Activated T-cell treated with anti-CD3 and anti-CD28 coated beads, Interleukin-2, amount 50 U/mL, for 4 hours (primary cell): ENCODE measurements around the gene KRT72. TPM values are rescaled to one million over a fixed set of nuclear protein-coding genes. Genes with fewer than 3 reads are reported as not detected.
"Not testable (repeated sequence)": the region's sequence is repeated elsewhere in the genome, so short reads cannot be mapped to it uniquely, and the experiment has no call there.

Experiments used
- ATAC-seq, 2 donors: fragments of 200-7000 bp; cut with Tn5 transposase; one replicate each; pipeline ENCODE4 v1.10.0; 2021
- DNase-seq: peaks from one replicate; pipeline ENCODE4 v3.0.0-alpha.2; 2020
- H3K27me3 Mint-ChIP-seq: one replicate; pipeline ENCODE4 v1.8.0; 2021; ENCODE audit warnings: low read depth, mixed read lengths
- H3K36me3 Mint-ChIP-seq: one replicate; pipeline ENCODE4 v1.8.0; 2022; ENCODE audit warnings: mixed read lengths; ENCODE audit not compliant: insufficient read depth
- H3K4me1 Mint-ChIP-seq: one replicate; pipeline ENCODE4 v1.8.0; 2021; ENCODE audit warnings: low read depth, mixed read lengths
- H3K4me3 Mint-ChIP-seq: one replicate; pipeline ENCODE4 v1.8.0; 2021; ENCODE audit warnings: mild to moderate bottlenecking, moderate library complexity, mixed read lengths
- H3K9me3 Mint-ChIP-seq: one replicate; pipeline ENCODE4 v1.8.0; 2021; ENCODE audit warnings: mixed read lengths
- total RNA-seq, 3 donors: library from RNA; stranded (reverse); gene quantifications; one replicate each; pipeline ENCODE4 v1.2.1, GENCODE V29; 2021

KRT72 gene
- total RNA-seq, 3 donors from 2014 or later, result 0.11 to 0.38 (median 0.20) TPM

- Mint-ChIP-seq H3K4me1 (peaks cover 88% of the 10 kb centered on the region), H3K36me3 (no peaks in the 10 kb centered on the region), H3K27me3 (peaks cover 1% of the 10 kb centered on the region), H3K9me3 (no peaks in the 10 kb centered on the region), H3K4me3 (no peak overlapping the region)
- ATAC-seq (no peak), DNase-seq (no peak)
Observed at GRCh38 chr12:52606581-52607218, 5.4 kb upstream of the KRT72 start.

GRCh38 chr12:52606096-52606495, 4.8 kb upstream of the KRT72 start:
- H3K27me3 Mint-ChIP-seq, result peaks cover 3% of the 10 kb centered on the region
- H3K36me3 Mint-ChIP-seq, result no peaks in the 10 kb centered on the region
- no peak overlapping the region for H3K4me3 Mint-ChIP-seq
- H3K4me1 Mint-ChIP-seq, result peaks cover 83% of the 10 kb centered on the region
- no peaks in the 10 kb centered on the region for H3K9me3 Mint-ChIP-seq
- ATAC-seq, result no peak
- no peak for DNase-seq

GRCh38 chr12:52605542-52605941, 4.3 kb upstream of the KRT72 start:
- no peak for DNase-seq
- no peaks in the 10 kb centered on the region for H3K9me3 Mint-ChIP-seq
- peaks cover 79% of the 10 kb centered on the region for H3K4me1 Mint-ChIP-seq
- no peaks in the 10 kb centered on the region for H3K36me3 Mint-ChIP-seq
- no peak overlapping the region for H3K4me3 Mint-ChIP-seq
- ATAC-seq, result no peak
- H3K27me3 Mint-ChIP-seq, result peaks cover 3% of the 10 kb centered on the region

GRCh38 chr12:52604859-52605258, 3.6 kb upstream of the KRT72 start:
- no peak overlapping the region for H3K4me3 Mint-ChIP-seq
- DNase-seq (no peak), ATAC-seq (peak in 1 of 2 donors; percentile 30)
- H3K4me1 Mint-ChIP-seq, result peaks cover 73% of the 10 kb centered on the region
- H3K27me3 Mint-ChIP-seq, result peaks cover 9% of the 10 kb centered on the region
- H3K9me3 Mint-ChIP-seq, result no peaks in the 10 kb centered on the region
- H3K36me3 Mint-ChIP-seq, result no peaks in the 10 kb centered on the region

GRCh38 chr12:52603314-52603713, 2.1 kb upstream of the KRT72 start:
- no peak for DNase-seq
- H3K36me3 Mint-ChIP-seq, result no peaks in the 10 kb centered on the region
- H3K27me3 Mint-ChIP-seq, result peaks cover 10% of the 10 kb centered on the region
- peaks cover 59% of the 10 kb centered on the region for H3K4me1 Mint-ChIP-seq
- peak; percentile 77 to 78 for ATAC-seq
- H3K4me3 Mint-ChIP-seq, result no peak overlapping the region
- H3K9me3 Mint-ChIP-seq, result no peaks in the 10 kb centered on the region

- no peak for ATAC-seq
- Mint-ChIP-seq H3K4me3 (no peak overlapping the region), H3K27me3 (peaks cover 10% of the 10 kb centered on the region), H3K36me3 (no peaks in the 10 kb centered on the region), H3K9me3 (no peaks in the 10 kb centered on the region), H3K4me1 (peaks cover 51% of the 10 kb centered on the region)
- no peak for DNase-seq
Observed at GRCh38 chr12:52602552-52602951, 1.3 kb upstream of the KRT72 start.

- H3K27me3 Mint-ChIP-seq, result peaks cover 10% of the 10 kb centered on the region
- H3K9me3 Mint-ChIP-seq, result no peaks in the 10 kb centered on the region
- no peak for ATAC-seq
- no peak for DNase-seq
- H3K4me3 Mint-ChIP-seq, result no peak overlapping the region
- no peaks in the 10 kb centered on the region for H3K36me3 Mint-ChIP-seq
- H3K4me1 Mint-ChIP-seq, result peaks cover 43% of the 10 kb centered on the region
Observed at GRCh38 chr12:52601671-52602070, 408 bp upstream of the KRT72 start.

- no peaks in the 10 kb centered on the region for H3K9me3 Mint-ChIP-seq
- peaks cover 10% of the 10 kb centered on the region for H3K27me3 Mint-ChIP-seq
- H3K36me3 Mint-ChIP-seq, result no peaks in the 10 kb centered on the region
- peaks cover 35% of the 10 kb centered on the region for H3K4me1 Mint-ChIP-seq
- H3K4me3 Mint-ChIP-seq, result no peak overlapping the region
- no peak for ATAC-seq
- no peak for DNase-seq
Observed at GRCh38 chr12:52600475-52600874, 788 bp downstream of the KRT72 start.

- Mint-ChIP-seq H3K27me3 (peaks cover 10% of the 10 kb centered on the region), H3K9me3 (no peaks in the 10 kb centered on the region), H3K36me3 (no peaks in the 10 kb centered on the region), H3K4me3 (no peak overlapping the region), H3K4me1 (peaks cover 32% of the 10 kb centered on the region)
- no peak for ATAC-seq
- no peak for DNase-seq
Observed at GRCh38 chr12:52600071-52600470, 1.2 kb downstream of the KRT72 start.

- Mint-ChIP-seq H3K27me3 (peaks cover 10% of the 10 kb centered on the region), H3K4me3 (no peak overlapping the region), H3K9me3 (no peaks in the 10 kb centered on the region), H3K4me1 (peaks cover 22% of the 10 kb centered on the region), H3K36me3 (no peaks in the 10 kb centered on the region)
- DNase-seq (no peak), ATAC-seq (no peak)
Observed at GRCh38 chr12:52598966-52599365, 2.3 kb downstream of the KRT72 start.

- not testable (repeated sequence) for H3K9me3 Mint-ChIP-seq, H3K27me3 Mint-ChIP-seq, DNase-seq, H3K4me1 Mint-ChIP-seq, ATAC-seq, H3K4me3 Mint-ChIP-seq, H3K36me3 Mint-ChIP-seq
Observed at GRCh38 chr12:52594237-52594636, 7.0 kb downstream of the KRT72 start.

- ATAC-seq (no peak), DNase-seq (no peak)
- peaks cover 11% of the 10 kb centered on the region for H3K4me1 Mint-ChIP-seq
- H3K36me3 Mint-ChIP-seq, result no peaks in the 10 kb centered on the region
- H3K4me3 Mint-ChIP-seq, result no peak overlapping the region
- no peaks in the 10 kb centered on the region for H3K27me3 Mint-ChIP-seq
- no peaks in the 10 kb centered on the region for H3K9me3 Mint-ChIP-seq
Observed at GRCh38 chr12:52591521-52591920, 9.7 kb downstream of the KRT72 start.

- Mint-ChIP-seq H3K27me3 (no peaks in the 10 kb centered on the region), H3K4me1 (peaks cover 26% of the 10 kb centered on the region), H3K36me3 (no peaks in the 10 kb centered on the region), H3K4me3 (no peak overlapping the region), H3K9me3 (no peaks in the 10 kb centered on the region)
- ATAC-seq (no peak), DNase-seq (no peak)
Observed at GRCh38 chr12:52590021-52590420, 11.2 kb downstream of the KRT72 start.

GRCh38 chr12:52587563-52587962, 13.7 kb downstream of the KRT72 start:
- Mint-ChIP-seq H3K36me3 (no peaks in the 10 kb centered on the region), H3K27me3 (no peaks in the 10 kb centered on the region), H3K4me3 (no peak overlapping the region), H3K4me1 (peaks cover 44% of the 10 kb centered on the region), H3K9me3 (no peaks in the 10 kb centered on the region)
- no peak for DNase-seq
- no peak for ATAC-seq

- H3K9me3 Mint-ChIP-seq, result no peaks in the 10 kb centered on the region
- H3K4me3 Mint-ChIP-seq, result no peak overlapping the region
- ATAC-seq (peak; percentile 63 to 71), DNase-seq (peak; percentile 35)
- H3K27me3 Mint-ChIP-seq, result no peaks in the 10 kb centered on the region
- H3K4me1 Mint-ChIP-seq, result peaks cover 44% of the 10 kb centered on the region
- H3K36me3 Mint-ChIP-seq, result no peaks in the 10 kb centered on the region
Observed at GRCh38 chr12:52585946-52586345, 15.3 kb downstream of the KRT72 start.
